GM19452 (cell line): ENCODE results near the gene MDH1.
"Not testable (repeated sequence)": the region's sequence is repeated elsewhere in the genome, so short reads cannot be mapped to it uniquely, and the experiment has no call there.

Experiments
- ATAC-seq: cut with Tn5 transposase; IDR thresholded peaks from one replicate; pipeline ENCODE4 v1.9.1; 2021; ENCODE audit not compliant: unreplicated experiment

The MDH1 gene

DNA sequence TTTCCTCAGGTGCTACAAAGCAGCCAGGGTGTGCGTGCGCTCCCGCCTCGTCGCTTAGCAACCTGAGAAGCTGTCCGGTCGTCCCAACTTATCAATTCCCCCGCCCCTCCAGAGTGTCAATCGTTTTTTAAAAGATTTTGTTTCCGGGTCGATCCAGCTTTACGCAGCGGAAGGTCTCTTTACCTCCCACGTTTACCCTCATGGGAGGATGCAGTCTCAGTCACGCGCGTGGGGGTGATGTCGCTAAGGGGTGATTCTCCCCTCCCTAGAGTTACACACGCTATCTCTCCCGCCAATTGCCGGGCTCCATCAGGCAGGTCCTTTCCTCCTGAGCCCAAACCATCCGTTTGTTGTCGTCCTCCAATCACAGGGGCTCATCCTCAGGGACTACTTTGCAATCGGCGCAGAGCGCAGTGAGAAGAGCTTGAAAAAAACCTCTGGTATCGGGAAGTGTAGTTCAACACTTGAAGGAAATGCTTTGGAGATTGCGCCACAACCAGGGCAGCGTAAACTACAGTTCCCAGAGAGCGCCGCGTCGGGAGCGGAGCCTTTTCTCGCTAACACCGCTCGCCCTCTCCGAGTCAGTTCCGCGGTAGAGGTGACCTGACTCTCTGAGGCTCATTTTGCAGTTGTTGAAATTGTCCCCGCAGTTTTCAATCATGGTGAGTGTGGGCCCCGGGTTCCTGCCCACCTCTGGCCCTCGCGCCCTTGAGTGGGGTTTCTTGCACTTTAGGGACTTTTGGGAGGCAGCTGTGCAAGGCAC is at the start of gene MDH1, which contains the start of gene WDPCP:
TSS of gene MDH1 (plus strand) at position 579 of the 763 bp plus-strand sequence. CDS start at position 660, 81 bp downstream.
TSS of gene WDPCP (minus strand) at position 93 of the 763 bp plus-strand sequence. CDS start 206 bp downstream, outside the sequence.
- ATAC-seq = peak; percentile 88

DNA sequence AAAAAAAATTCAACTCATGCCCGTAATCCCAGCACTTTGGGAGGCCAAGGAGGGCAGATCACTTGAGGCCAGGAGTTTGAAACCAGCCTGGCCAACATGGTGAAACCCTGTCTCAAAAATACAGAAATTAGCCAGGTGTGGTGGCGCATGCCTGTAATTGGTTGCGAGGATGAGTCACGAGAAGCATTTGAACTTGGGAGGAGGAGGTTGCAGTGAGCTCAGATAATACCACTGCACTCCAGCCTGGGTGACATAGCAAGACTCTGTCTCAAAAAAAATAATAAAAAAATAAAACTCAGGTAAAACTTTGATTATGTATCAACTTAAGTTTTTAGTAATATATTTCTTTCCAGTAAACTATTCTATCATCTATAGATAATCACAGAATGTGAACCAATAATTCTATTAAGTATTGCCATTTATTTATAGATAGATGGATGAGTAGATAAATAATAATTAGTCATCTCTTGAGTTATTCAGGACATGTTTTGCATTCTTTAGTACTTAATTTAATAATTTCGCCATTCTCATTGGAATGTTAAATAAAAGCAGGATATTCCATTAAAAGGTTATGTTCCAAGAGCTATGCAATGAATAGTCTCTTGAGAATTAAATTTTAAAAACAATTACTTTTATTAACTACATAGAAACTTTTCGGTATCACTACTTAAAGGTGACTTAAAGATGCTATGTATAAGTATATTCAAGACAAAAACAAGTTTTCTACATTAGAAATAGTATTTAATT is 49.2 kb upstream of the MDH1 start:
- ATAC-seq = no peak

DNA sequence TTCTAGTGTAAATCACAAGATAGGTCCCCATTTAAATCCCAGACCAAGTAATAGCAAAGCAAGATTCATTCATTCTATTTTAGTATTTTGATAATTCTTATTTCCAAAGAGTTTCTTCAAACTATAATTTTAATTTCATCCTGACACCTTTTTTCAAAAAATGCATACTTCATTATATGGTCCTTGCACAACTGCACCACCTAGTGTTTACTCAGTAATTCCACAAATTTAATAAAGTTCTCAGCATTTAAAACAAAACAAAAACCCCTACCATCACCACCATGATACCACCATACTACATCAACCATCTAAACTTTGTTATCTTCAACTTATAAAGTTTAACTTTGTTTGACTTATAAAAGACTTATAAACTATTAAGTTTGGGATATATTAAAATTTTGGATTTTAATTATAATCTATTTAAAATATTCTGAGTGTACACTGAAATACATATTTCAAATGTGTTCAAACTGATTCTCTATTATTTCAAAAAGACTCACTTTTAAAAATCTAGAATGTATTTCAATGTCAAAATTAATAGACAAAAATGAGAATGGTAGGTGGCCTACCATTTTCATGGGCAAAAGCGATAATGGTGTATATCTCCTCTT is 44.6 kb upstream of the MDH1 start:
- ATAC-seq = no peak

DNA sequence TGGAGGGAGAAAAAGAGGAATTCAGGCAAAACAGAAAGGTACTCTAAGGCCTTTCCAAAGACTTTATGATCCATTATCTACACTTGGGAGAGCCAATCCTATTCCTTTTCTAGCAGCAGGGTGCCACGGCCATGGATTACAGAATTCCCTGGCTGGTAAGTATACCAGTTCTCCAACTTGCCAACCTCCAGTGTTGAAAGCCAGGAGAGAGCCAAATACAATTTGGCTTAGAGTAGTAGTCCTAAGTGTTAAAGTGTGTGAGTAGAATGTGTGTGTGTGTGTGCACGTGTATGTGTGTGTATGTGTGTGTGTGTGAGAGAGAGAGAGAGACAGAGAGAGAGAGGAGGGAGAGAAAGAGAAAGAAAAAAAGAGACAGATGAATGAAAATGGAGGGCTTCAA is 43.7 kb upstream of the MDH1 start:
- ATAC-seq = no peak

DNA sequence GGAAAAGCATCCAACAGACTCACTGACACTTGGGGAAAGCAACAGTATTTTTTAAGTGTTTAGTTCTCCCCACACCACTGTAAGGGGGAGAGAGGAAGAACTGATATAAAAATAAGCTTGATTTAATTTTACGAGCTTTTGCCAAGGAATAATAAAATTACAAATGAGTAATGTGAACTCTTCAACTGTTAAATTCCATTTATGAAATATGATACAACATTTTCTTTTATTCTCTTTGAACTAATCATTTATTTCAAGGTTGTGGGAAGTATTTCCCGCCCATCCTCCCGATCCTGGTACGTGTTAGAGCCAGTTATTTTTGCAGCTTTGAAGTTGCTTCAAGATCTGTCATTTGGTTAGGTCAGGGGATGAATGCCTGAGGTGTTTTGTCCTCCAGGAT is 35.7 kb upstream of the MDH1 start:
- ATAC-seq = no peak

DNA sequence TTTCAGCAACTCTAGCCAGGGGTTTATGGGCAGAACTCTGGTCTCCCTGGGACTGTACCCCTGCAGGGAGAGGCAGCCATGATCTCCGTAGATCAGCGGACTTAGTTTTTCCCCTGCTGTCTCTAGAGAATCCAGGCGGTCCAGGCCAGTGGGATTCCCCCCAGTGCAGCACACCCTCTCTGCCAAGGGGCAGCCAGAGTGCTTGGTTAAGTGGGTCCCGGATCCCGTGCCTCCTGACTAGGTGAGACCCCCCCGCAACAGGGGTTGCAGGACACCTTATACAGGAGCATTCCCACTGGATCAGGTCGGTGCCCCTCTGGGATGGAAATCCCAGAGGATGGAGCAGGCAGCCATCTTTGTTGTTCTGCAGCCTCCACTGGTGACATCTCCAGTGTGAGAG is 33.5 kb upstream of the MDH1 start:
- no peak for ATAC-seq

DNA sequence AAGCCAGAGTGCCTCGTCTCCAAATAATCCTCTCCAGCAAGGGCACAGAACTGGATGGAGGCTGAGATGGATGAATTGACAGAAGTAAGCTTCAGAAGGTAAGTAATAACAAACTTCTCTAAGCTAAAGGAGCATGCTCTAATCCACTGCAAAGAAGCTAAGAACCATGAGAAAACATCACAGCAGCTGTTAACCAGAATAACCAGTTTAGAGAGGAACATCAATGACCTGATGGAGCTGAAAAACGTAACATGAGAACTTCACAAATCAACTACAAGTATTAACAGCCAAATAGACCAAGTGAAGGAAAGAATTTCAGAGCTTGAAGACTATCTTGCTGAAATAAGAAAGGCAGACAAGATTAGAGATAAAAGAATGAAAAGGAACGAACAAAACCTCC is 32.8 kb upstream of the MDH1 start:
- ATAC-seq = no peak

DNA sequence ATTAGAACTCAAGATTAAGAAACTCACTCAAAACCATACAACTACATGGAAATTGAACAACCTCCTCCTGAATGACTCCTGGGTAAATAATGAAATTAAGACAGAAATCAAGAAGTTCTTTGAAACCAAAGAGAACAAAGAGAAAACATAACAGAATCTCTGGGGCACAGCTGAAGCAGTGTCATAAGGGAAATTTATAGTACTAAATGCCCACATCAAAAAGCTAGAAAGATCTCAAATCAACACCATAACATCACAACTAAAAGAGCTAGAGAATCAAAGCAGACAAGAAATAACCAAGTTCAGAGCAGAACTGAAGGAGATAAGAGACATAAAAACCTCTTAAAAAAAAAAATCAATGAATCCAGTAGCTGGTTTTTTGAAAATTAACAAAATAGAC is 30.9 kb upstream of the MDH1 start:
- ATAC-seq = not testable (repeated sequence)

DNA sequence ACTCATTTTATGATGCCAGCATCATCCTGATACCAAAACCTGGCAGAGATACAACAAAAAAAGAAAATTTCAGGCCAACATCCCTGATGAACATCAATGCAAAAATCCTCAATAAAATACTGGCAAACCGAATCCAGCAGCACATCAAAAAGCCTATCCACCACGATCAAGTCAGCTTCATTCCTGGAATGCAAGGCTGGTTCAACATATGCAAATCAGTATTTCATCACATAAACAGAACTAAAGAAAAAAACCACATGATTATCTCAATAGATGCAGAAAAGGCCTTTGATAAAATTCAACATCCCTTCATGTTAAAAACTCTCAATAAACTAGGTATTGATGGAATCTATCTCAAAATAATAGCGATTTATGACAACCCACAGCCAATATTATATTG is 29.8 kb upstream of the MDH1 start:
- not testable (repeated sequence) for ATAC-seq

DNA sequence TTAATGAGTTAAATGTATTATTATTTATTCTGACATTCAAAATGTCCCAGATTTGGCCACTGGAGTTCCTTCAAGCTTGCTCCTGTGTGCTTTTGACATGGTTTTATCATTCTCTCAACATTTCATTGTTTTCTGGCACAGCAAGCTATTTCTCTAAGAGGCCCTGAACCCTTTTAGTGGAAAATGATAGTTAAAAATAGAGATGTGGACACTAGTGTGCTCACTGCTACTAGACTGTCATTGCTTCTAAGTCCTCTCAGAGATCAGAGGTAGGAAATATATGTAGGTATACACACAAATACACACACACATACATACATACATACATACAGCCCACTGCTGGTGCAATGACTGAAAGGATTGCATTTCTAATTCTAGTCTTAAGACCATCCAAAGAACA is 26.0 kb upstream of the MDH1 start:
- no peak for ATAC-seq

DNA sequence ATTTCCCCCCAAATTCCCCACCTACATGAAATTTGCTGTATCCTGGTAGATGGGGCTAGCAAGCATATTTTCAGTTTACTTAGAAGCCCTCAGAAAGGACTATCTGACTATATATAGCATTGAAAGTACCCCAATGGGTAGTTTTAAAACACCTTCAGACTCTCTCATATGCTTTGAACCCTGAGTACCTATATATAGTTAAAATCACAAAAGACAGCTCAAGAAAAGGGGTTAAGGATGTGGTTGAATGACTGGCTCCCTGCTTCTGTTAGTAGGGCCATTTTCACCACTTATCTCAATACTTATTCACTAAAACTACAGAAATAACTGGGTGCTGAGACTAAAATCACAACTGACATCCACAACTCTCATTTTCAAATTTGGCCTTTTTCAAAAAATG is 19.0 kb upstream of the MDH1 start:
- ATAC-seq = peak; percentile 86

DNA sequence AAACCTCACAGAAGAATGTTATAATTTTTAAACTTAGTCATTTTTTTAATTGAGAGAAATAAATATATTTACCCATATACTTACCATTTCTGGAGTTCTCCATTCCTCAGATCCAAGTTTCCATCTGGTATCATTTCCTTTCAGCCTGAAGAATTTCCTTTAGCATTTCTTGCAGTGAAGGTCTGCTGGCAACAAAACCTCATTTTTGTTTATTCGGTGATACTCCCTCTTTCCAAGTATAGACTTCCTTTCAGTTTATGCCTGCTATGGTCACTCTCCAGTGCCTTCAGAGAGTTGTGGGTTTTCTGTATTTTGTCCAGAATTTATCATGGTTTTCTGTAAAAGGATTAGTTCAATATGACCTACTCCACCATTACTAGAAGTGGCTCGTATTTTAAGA is 17.5 kb upstream of the MDH1 start:
- no peak for ATAC-seq

DNA sequence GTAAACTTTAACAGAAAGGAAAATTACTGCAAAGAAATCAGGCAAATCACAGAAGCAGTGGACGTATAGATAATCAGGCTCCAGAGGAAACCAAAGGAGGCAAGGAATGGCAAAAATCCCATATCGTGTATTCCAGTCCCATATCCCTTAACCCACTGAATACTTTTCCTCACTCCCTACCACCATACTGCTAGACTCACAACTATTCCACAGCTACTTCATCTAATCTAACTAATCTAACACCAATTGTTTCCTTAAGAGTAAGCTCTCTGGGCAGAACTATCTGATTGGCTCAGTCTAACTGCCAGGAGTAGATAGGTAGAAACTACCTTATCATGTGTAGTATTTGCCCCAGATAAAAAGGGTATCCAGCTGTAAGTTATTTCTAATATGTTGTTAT is 16.8 kb upstream of the MDH1 start:
- no peak for ATAC-seq

DNA sequence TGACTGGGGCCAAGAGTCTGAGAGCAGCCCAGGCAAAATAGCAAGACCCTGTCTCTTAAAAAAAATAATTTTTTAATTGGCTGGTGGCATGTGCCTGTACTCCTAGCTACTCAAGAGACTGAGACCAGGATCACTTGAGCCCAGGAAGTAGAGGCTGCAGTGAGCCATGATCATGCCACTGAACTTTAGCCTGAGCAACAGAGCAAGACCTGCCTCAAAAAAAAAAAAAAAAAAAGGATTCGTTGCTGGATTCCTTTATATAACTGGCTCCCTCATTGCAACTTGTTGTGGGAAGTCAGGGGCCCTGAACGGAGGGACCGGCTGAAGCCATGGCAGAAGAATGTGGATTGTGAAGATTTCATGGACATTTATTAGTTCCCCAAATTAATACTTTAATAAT is 15.7 kb upstream of the MDH1 start:
- ATAC-seq = not testable (repeated sequence)

DNA sequence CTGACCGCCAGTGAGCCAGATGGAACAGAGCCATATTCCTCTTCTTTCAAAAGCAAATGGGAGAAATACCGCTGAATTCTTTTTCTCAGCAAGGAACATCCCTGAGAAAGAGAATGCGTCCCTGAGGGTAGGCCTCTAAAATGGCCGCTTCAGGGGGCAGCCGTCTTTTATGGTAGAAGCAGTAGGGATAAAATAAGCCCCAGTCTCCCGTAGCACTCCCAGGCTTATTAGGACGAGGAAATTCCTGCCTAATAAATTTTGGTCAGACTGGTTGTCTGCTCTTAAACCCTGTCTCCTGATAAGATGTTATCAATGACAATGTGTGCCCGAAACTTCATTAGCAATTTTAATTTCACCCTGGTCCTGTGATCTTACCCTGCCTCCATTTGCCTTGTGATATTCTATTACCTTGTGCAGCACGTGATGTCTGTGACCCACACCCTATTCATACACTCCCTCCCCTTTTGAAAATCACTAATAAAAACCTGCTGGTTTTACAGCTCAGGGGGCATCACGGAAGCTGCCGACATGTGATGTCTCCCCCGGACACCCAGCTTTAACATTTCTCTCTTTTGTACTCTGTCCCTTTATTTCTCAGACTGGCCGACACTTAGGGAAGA is 14.9 kb upstream of the MDH1 start:
- ATAC-seq = not testable (repeated sequence)

DNA sequence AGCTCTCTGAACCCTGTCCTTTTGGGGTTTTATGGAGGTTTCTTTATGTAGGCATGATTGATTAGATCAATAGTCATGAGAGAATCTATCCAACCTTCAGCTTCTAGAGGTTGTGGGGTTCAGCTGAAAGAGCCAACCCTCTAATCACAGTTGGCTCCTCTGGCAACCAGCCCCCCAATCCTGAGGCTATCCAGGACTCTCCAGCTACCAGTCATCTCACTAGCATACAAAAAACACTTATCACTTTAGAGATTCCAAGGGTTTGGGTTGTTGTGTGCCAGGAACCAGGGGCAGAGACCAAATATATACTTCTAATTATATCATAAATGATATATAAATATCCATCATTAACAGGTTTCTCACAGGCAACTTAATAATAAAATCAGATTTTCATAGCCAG is 12.2 kb upstream of the MDH1 start:
- ATAC-seq = no peak

DNA sequence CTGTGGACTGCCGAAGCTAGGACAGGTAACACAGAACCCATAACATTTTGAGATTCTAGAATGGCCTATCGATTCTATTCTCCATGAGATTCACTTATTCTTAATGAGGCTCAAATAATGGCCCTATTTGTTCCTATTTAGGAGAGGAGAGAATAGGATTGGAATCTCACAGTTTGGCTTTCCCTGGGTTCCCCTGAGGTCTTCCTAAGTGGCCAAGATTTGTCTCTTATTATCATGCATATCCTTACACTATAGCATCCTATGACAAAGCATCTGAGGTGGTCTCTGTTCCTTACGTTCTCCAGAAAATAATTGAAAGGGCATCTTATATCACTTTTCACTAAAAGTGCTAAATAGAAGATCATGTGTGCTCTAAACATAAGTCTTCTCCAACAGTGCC is 10.0 kb upstream of the MDH1 start:
- ATAC-seq = no peak

DNA sequence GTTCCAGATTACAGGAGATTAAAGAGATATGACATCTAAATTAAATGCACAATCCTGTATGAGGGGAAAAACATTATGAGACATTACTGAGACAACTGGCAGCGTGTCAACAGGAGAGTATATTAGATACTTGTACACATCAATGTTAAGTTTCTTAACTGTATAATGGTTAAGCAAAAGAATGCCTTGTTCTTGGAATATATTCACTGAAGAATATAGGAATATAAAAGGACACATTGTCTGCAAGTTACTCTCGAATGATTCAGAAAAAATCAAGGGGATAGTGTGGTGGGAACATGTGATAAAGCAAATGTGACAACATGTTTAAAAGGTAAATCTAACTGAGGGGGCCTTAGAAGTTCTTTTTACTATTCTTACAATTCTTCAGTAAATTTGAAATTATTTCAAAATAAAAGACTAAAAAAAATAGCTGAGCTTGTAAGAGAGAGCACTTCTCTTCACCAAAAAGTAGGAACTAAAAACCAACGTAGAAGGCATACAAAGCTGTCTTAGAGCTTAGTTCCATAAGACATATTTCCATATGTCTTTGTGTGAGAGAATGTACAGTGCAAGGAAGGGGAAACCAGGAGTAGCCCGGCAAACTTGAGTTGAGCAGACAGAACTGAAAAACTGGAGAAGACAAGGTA is 8.0 kb upstream of the MDH1 start:
- ATAC-seq = no peak

DNA sequence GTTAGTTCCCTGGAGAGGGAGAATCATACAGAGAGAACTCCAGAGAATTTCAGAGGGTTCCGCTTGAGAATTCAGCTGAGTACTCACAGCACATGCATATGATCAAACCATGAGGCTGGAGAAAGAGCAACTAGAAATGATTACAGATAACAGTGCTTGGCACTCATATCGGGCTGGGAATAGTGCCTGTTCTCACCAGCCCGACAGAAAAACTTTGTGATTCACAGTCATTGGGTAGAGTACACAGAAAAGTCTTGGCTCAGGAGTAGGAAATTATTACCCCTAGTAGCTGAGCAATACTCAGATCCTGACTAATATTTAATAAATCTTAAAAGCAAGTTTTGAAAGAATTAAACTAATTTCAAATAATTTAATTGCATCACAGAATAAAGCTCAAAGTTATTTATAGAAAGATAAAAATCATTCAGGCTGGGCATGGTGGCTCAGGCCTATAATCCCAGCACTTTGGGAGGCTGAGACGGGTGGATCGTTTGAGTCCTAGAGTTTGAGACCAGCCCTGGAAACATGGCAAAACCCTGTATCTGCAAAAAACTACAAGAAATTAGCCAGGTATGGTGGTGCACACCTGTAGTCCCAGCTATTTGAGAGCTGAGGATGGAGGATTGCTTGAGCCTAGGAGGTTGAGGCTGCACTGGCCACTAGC is 7.3 kb upstream of the MDH1 start:
- no peak for ATAC-seq

DNA sequence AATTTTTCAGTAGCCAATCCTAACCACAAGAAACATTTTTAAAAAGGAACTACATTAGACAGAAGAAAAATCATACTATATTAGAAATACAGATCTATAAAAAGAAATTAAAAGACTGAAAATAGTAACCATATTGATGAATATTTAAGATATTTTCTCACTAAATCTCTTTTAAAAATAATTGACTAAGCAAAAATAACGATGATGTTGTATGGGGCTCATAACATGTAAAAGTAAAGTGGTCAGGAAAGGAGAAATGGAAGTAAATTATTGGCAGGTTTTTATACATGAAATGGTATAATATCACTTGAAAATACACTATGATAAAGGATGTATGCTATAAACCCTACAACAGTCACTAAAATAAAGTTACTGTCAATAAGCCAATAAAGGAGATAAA is 5.9 kb upstream of the MDH1 start:
- no peak for ATAC-seq
